Panc1 (cell line): Measurements from ENCODE around the gene NME4. TPM values are rescaled to one million over a fixed set of nuclear protein-coding genes. Genes with fewer than 3 reads are reported as not detected.
"Not testable (repeated sequence)": the region's sequence is repeated elsewhere in the genome, so short reads cannot be mapped to it uniquely, and the experiment has no call there.

Source experiments
- ATAC-seq: fragments of 200-7000 bp; cut with Tn5 transposase; 2 replicates; pipeline ENCODE4 v1.9.1; 2020; ENCODE audit warnings: mild to moderate bottlenecking, moderate library complexity
- BruUV-seq: library from RNA; stranded (reverse); fragments of 400-500 nt; replicated peaks from 2 replicates; lab custom pipeline; 2021; lab: Mats Ljungman, UMichigan
- CTCF ChIA-PET: fragments of 300-600 bp; sonication (Branson Sonifier 250); formaldehyde crosslinking; loops from one replicate; lab custom pipeline; 2022; ENCODE audit warnings: antibody characterized with exemption; lab: Charles Lee
- POLR2A ChIA-PET: fragments of 300-600 bp; sonication (Branson Sonifier 250); formaldehyde crosslinking; loops from one replicate; lab custom pipeline; 2022; ENCODE audit warnings: antibody characterized with exemption; lab: Charles Lee
- DNase-seq: peaks from one replicate; pipeline ENCODE4 v3.0.0-alpha.2; 2010; ENCODE audit warnings: low read depth, low spot score
- H3K27ac ChIP-seq: 2 replicates; pipeline ENCODE4 v1.5.1; 2011; ENCODE audit warnings: mild to moderate bottlenecking, low read length, inconsistent platforms
- H3K27me3 ChIP-seq: fragments of 200-500 bp; sonication (Bioruptor generic); 2 replicates; pipeline ENCODE4 v1.6.0; 2014; ENCODE audit warnings: low read length, inconsistent platforms; ENCODE audit not compliant: control insufficient read depth, insufficient read depth
- H3K36me3 ChIP-seq: fragments of 200-500 bp; sonication (Bioruptor generic); 2 replicates; pipeline ENCODE4 v1.5.1; 2014; ENCODE audit warnings: inconsistent platforms, mild to moderate bottlenecking, low read length, moderate library complexity; ENCODE audit not compliant: control insufficient read depth, insufficient read depth
- H3K4me1 ChIP-seq: 2 replicates; pipeline ENCODE4 v1.5.1; 2011; ENCODE audit warnings: inconsistent platforms, mild to moderate bottlenecking, low read length, moderate library complexity; ENCODE audit not compliant: control insufficient read depth, insufficient read depth
- H3K4me3 ChIP-seq, 2 experiments: 2 replicates each; pipeline ENCODE4 v1.5.1; 2011 to 2012; ENCODE audit warnings: low read depth in 2 of 2, low read length in 2 of 2, mild to moderate bottlenecking in 2 of 2, inconsistent platforms in 1 of 2, moderate library complexity in 1 of 2
- H3K9me3 ChIP-seq: fragments of 200-500 bp; sonication (Bioruptor generic); 2 replicates; pipeline ENCODE4 v1.5.1; 2014; ENCODE audit warnings: low read depth, mild to moderate bottlenecking, inconsistent platforms, low read length, moderate library complexity; ENCODE audit not compliant: control insufficient read depth, insufficient read depth
- CTCF ChIP-seq: fragments of 450-650 bp; IDR thresholded peaks from 2 replicates; pipeline ENCODE4 v1.5.1; 2017; ENCODE audit warnings: mild to moderate bottlenecking
- POLR2AphosphoS5 ChIP-seq: IDR thresholded peaks from 2 replicates; pipeline ENCODE4 v1.6.1; 2012; ENCODE audit warnings: mild to moderate bottlenecking, low read depth, low read length, moderate library complexity
- REST ChIP-seq, 2 experiments: IDR thresholded peaks; 2 replicates each; pipeline ENCODE4 v1.6.1; 2011 to 2012; ENCODE audit warnings: low read depth in 2 of 2, control low read depth in 1 of 2, low read length in 1 of 2, mild to moderate bottlenecking in 1 of 2, moderate library complexity in 1 of 2; ENCODE audit not compliant: insufficient read depth in 1 of 2
- SIN3A ChIP-seq: IDR thresholded peaks from 2 replicates; pipeline ENCODE4 v1.6.1; 2012; ENCODE audit warnings: low read depth, mild to moderate bottlenecking, low read length, moderate library complexity, borderline replicate concordance; ENCODE audit not compliant: insufficient read depth
- TCF7L2 ChIP-seq: IDR thresholded peaks from 2 replicates; pipeline ENCODE4 v1.6.1; 2011; ENCODE audit warnings: mild to moderate bottlenecking, low read depth, low read length, inconsistent platforms
- in situ Hi-C: cut with HindIII; loops from 2 replicates; pipeline ENCODE4 v1.10.0; 2016; ENCODE audit warnings: low sequenced_read_pairs, low pct_unique_long_range_greater_than_20kb
- intact Hi-C: fragments of 100-400 bp; cut with micrococcal nuclease; formaldehyde crosslinking; loops from one replicate; pipeline ENCODE4 v1.10.0; 2022; ENCODE audit not compliant: unreplicated experiment
- total RNA-seq: library from RNA; stranded (reverse); gene quantifications from one replicate; pipeline ENCODE4 v1.2.1, GENCODE V29; 2021; ENCODE audit not compliant: unreplicated experiment

The NME4 gene
- total RNA-seq, 1 experiment from 2014 or later, result 500 TPM

GRCh38 chr16:386641-387156 lies 10.3 kb upstream of the NME4 start:
- CTCF ChIA-PET, result interaction anchor here (0.6 to 0.7 kb wide), 3 partner anchors 10 to 102 kb away, joined by 9 to 13 read pairs (median 9); no protein-coding TSS in a partner anchor

GRCh38 chr16:387761-388666 lies 9.0 kb upstream of the NME4 start:
- H3K27me3 ChIP-seq, BruUV-seq, in situ Hi-C loops, ATAC-seq, POLR2A ChIA-PET, H3K36me3 ChIP-seq, CTCF ChIA-PET, DNase-seq, H3K9me3 ChIP-seq: not testable (repeated sequence)
- intact Hi-C loops, result loop anchor here (5.0 kb wide), 1 partner anchor 119 kb away; no protein-coding TSS in a partner anchor
- peak overlapping the region in 1 of 2 experiments; percentile 31; a peak in 2 of 4 replicates for H3K4me3 ChIP-seq
- H3K4me1 ChIP-seq, result peaks cover 39% of the 10 kb centered on the region
- TF ChIP-seq CTCF, result peak; percentile 50
- H3K27ac ChIP-seq, result peak overlapping the region; percentile 77

More at GRCh38 chr16:386641-387156, 10.3 kb upstream of the NME4 start:
- DNase-seq (no peak), ATAC-seq (no peak)
- no peaks in the 10 kb centered on the region for H3K36me3 ChIP-seq
- peaks cover 43% of the 10 kb centered on the region for H3K4me1 ChIP-seq
- TF ChIP-seq CTCF (peak; percentile 29; the same call in 1 of the 2 replicates), TCF7L2 (no peak)
- no peaks in the 10 kb centered on the region for H3K27me3 ChIP-seq
- no peaks in the 10 kb centered on the region for H3K9me3 ChIP-seq
- no peak overlapping the region for H3K4me3 ChIP-seq
- in situ Hi-C loops (no loop called here), intact Hi-C loops (loop anchor here (5.0 kb wide), 1 partner anchor 121 kb away; no protein-coding TSS in a partner anchor)
- POLR2A ChIA-PET, result interaction anchor here (0.7 to 0.9 kb wide), 3 partner anchors 30 to 213 kb away, joined by 3 to 8 read pairs (median 4); no protein-coding TSS in a partner anchor
- BruUV-seq, result no TSS peak
- H3K27ac ChIP-seq, result peak overlapping the region; percentile 80

GRCh38 chr16:389352-389751 lies 7.6 kb upstream of the NME4 start:
- ATAC-seq, result peak; percentile 46; the same call in 1 of the 2 replicates
- Histone ChIP-seq H3K27ac (peak overlapping the region; percentile 69), H3K36me3 (no peaks in the 10 kb centered on the region), H3K4me1 (peaks cover 26% of the 10 kb centered on the region), H3K4me3 (no peak overlapping the region), H3K27me3 (no peaks in the 10 kb centered on the region), H3K9me3 (no peaks in the 10 kb centered on the region)
- ChIA-PET POLR2A (no interaction called here), CTCF (no interaction called here)
- no TSS peak for BruUV-seq
- intact Hi-C loops, result loop anchor here (5.0 kb wide), 1 partner anchor 118 kb away; no protein-coding TSS in a partner anchor
- DNase-seq, result no peak
- in situ Hi-C loops, result no loop called here
- no peak for TF ChIP-seq TCF7L2
- TF ChIP-seq REST (IDR thresholded peaks at IDR 0.05; ENCODE audit: insufficient read depth in 1 of 2, low read depth in 2 of 2, low read length in 1 of 2), result no peak
- no peak for TF ChIP-seq SIN3A
- no peak for TF ChIP-seq CTCF
- TF ChIP-seq POLR2AphosphoS5, result no peak
